Measurements from ENCODE around the gene SPNS2. TPM values are rescaled to one million over a fixed set of nuclear protein-coding genes. Genes with fewer than 3 reads are reported as not detected.
"Not testable (repeated sequence)": the region's sequence is repeated elsewhere in the genome, so short reads cannot be mapped to it uniquely, and the experiment has no call there.

Gene SPNS2
- polyA plus RNA-seq, 3 donors from 2014 or later: 0.26 TPM; not detected in 2

GRCh38 chr17:4565209-4566141 lies 66.8 kb downstream of the SPNS2 start:
- Mint-ChIP-seq H3K4me3 (peak overlapping the region in 4 of 5 donors; percentile 33 to 59 (median 46)), H3K4me1 (peaks cover 6 to 8% of the 10 kb centered on the region in 2 donors)
- peak; percentile 37 to 50 (median 41) for DNase-seq

GRCh38 chr17:4566785-4567184 lies 68.1 kb downstream of the SPNS2 start:
- Mint-ChIP-seq H3K9me3 (no peaks in the 10 kb centered on the region), H3K27me3 (ENCODE audit: low read depth in 3 of 3) (no peaks in the 10 kb centered on the region), H3K27ac (peak overlapping the region in 1 of 6 donors; percentile 46), H3K36me3 (no peaks in the 10 kb centered on the region), H3K4me3 (no peak overlapping the region), H3K4me1 (peaks cover 6 to 8% of the 10 kb centered on the region in 2 donors)
- peak in 1 of 3 donors; percentile 17 for DNase-seq

More at GRCh38 chr17:4565209-4566141, 66.8 kb downstream of the SPNS2 start:
- H3K27ac Mint-ChIP-seq: peak overlapping the region in 1 of 6 donors; percentile 3
- H3K9me3 Mint-ChIP-seq: no peaks in the 10 kb centered on the region
- no peaks in the 10 kb centered on the region for H3K36me3 Mint-ChIP-seq
- H3K27me3 Mint-ChIP-seq (ENCODE audit: low read depth in 3 of 3): no peaks in the 10 kb centered on the region

GRCh38 chr17:4569591-4569990 lies 70.9 kb downstream of the SPNS2 start:
- peaks cover 6 to 8% of the 10 kb centered on the region in 2 donors for H3K4me1 Mint-ChIP-seq
- no peak overlapping the region for H3K27ac Mint-ChIP-seq
- no peak overlapping the region for H3K4me3 Mint-ChIP-seq
- DNase-seq: no peak
- H3K27me3 Mint-ChIP-seq (ENCODE audit: low read depth in 3 of 3): peaks cover 0 to 1% (median 1%) of the 10 kb centered on the region in 3 donors
- H3K9me3 Mint-ChIP-seq: no peaks in the 10 kb centered on the region
- H3K36me3 Mint-ChIP-seq: no peaks in the 10 kb centered on the region

GRCh38 chr17:4572131-4572530 lies 73.5 kb downstream of the SPNS2 start:
- Mint-ChIP-seq H3K36me3 (no peaks in the 10 kb centered on the region), H3K4me3 (no peak overlapping the region), H3K27me3 (ENCODE audit: low read depth in 3 of 3) (peaks cover 1 to 2% (median 1%) of the 10 kb centered on the region in 3 donors), H3K4me1 (no peaks in the 10 kb centered on the region), H3K27ac (no peak overlapping the region), H3K9me3 (no peaks in the 10 kb centered on the region)
- DNase-seq: no peak

GRCh38 chr17:4573115-4573514 lies 74.4 kb downstream of the SPNS2 start:
- no peak for DNase-seq
- Mint-ChIP-seq H3K27ac (no peak overlapping the region), H3K27me3 (ENCODE audit: low read depth in 3 of 3) (peaks cover 1 to 2% (median 1%) of the 10 kb centered on the region in 3 donors), H3K4me3 (no peak overlapping the region), H3K4me1 (no peaks in the 10 kb centered on the region), H3K9me3 (no peaks in the 10 kb centered on the region), H3K36me3 (no peaks in the 10 kb centered on the region)

GRCh38 chr17:4573669-4574068 lies 75.0 kb downstream of the SPNS2 start:
- H3K27me3 Mint-ChIP-seq (ENCODE audit: low read depth in 3 of 3): peaks cover 1 to 2% (median 1%) of the 10 kb centered on the region in 3 donors
- no peaks in the 10 kb centered on the region for H3K4me1 Mint-ChIP-seq
- no peaks in the 10 kb centered on the region for H3K9me3 Mint-ChIP-seq
- no peaks in the 10 kb centered on the region for H3K36me3 Mint-ChIP-seq
- H3K27ac Mint-ChIP-seq: no peak overlapping the region
- no peak for DNase-seq
- no peak overlapping the region for H3K4me3 Mint-ChIP-seq

- Mint-ChIP-seq H3K9me3 (no peaks in the 10 kb centered on the region), H3K36me3 (no peaks in the 10 kb centered on the region), H3K4me1 (no peaks in the 10 kb centered on the region), H3K4me3 (no peak overlapping the region), H3K27me3 (ENCODE audit: low read depth in 3 of 3) (peaks cover 1 to 2% (median 1%) of the 10 kb centered on the region in 3 donors), H3K27ac (no peak overlapping the region)
- no peak for DNase-seq
Measured at GRCh38 chr17:4574448-4575045, 75.9 kb downstream of the SPNS2 start.

GRCh38 chr17:4576161-4576558 lies 77.5 kb downstream of the SPNS2 start:
- Mint-ChIP-seq H3K4me3 (no peak overlapping the region), H3K27me3 (ENCODE audit: low read depth in 3 of 3) (peaks cover 1 to 4% (median 4%) of the 10 kb centered on the region in 3 donors), H3K4me1 (no peaks in the 10 kb centered on the region), H3K27ac (no peak overlapping the region), H3K9me3 (no peaks in the 10 kb centered on the region), H3K36me3 (no peaks in the 10 kb centered on the region)
- no peak for DNase-seq

- H3K4me3 Mint-ChIP-seq: no peak overlapping the region
- DNase-seq: no peak
- no peak overlapping the region for H3K27ac Mint-ChIP-seq
- H3K9me3 Mint-ChIP-seq: no peaks in the 10 kb centered on the region
- H3K27me3 Mint-ChIP-seq (ENCODE audit: low read depth in 3 of 3): peaks cover 1 to 7% (median 4%) of the 10 kb centered on the region in 3 donors
- H3K36me3 Mint-ChIP-seq: no peaks in the 10 kb centered on the region
- H3K4me1 Mint-ChIP-seq: no peaks in the 10 kb centered on the region
Measured at GRCh38 chr17:4576729-4577322, 78.1 kb downstream of the SPNS2 start.

- Mint-ChIP-seq H3K27ac (no peak overlapping the region), H3K9me3 (no peaks in the 10 kb centered on the region), H3K27me3 (ENCODE audit: low read depth in 3 of 3) (peaks cover 1 to 7% (median 4%) of the 10 kb centered on the region in 3 donors), H3K4me1 (no peaks in the 10 kb centered on the region), H3K4me3 (no peak overlapping the region), H3K36me3 (no peaks in the 10 kb centered on the region)
- DNase-seq: no peak
Measured at GRCh38 chr17:4577386-4577993, 78.8 kb downstream of the SPNS2 start.

GRCh38 chr17:4578349-4578748 lies 79.7 kb downstream of the SPNS2 start:
- H3K27me3 Mint-ChIP-seq (ENCODE audit: low read depth in 3 of 3); H3K36me3 Mint-ChIP-seq; H3K4me1 Mint-ChIP-seq; DNase-seq; H3K9me3 Mint-ChIP-seq; H3K27ac Mint-ChIP-seq; H3K4me3 Mint-ChIP-seq: not testable (repeated sequence)

- H3K36me3 Mint-ChIP-seq: no peaks in the 10 kb centered on the region
- H3K27ac Mint-ChIP-seq: no peak overlapping the region
- DNase-seq: no peak
- H3K4me1 Mint-ChIP-seq: peaks cover 0 to 3% of the 10 kb centered on the region in 2 donors
- H3K4me3 Mint-ChIP-seq: no peak overlapping the region
- H3K9me3 Mint-ChIP-seq: peaks cover 0 to 2% (median 0%) of the 10 kb centered on the region in 6 donors
- peaks cover 2 to 10% (median 2%) of the 10 kb centered on the region in 3 donors for H3K27me3 Mint-ChIP-seq (ENCODE audit: low read depth in 3 of 3)
Measured at GRCh38 chr17:4579678-4580077, 81.0 kb downstream of the SPNS2 start.

- H3K4me1 Mint-ChIP-seq: peaks cover 0 to 3% of the 10 kb centered on the region in 2 donors
- no peak overlapping the region for H3K27ac Mint-ChIP-seq
- H3K27me3 Mint-ChIP-seq (ENCODE audit: low read depth in 3 of 3): peaks cover 2 to 10% (median 4%) of the 10 kb centered on the region in 3 donors
- H3K36me3 Mint-ChIP-seq: no peaks in the 10 kb centered on the region
- peaks cover 0 to 2% (median 0%) of the 10 kb centered on the region in 6 donors for H3K9me3 Mint-ChIP-seq
- H3K4me3 Mint-ChIP-seq: no peak overlapping the region
- no peak for DNase-seq
Measured at GRCh38 chr17:4580291-4580690, 81.6 kb downstream of the SPNS2 start.

Measured in immature natural killer cell (primary cell).